ENCODE measurements around the gene TSPYL2. TPM values are rescaled to one million over a fixed set of nuclear protein-coding genes. Genes with fewer than 3 reads are reported as not detected.

The TSPYL2 gene
- total and polyA plus RNA-seq, 2 of the 8 experiments (the other 6 are each of a cell fraction or from before 2014, with no cell fraction given): 13.4 to 13.7 TPM

DNA sequence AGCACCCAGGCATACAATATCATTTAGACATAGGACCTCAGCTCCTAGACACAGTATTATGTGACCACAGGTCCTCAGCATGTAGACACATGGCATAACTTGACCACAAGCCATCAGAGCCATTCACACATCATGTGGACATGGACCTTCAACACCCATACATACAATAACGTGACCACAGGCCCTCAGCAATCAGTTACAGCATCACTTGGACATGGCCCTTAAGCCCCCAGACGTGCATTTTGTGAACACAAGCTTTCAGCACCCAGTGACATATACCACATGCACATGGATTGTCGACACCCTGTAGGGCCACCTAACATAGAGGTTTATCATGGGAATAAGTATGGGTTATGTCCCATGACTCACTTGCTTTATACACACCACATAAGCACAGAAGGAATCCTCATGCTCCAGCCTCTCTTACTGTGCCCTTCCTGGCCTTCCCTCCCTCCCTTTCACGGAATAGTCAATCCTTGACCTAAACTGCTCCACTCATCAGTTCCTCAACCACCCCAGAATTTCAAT, 1.9 kb downstream of the TSPYL2 start:
- Histone ChIP-seq H2BK120ac (replicated peaks; ENCODE audit: low read depth, low read length) (no peak overlapping the region), H3K4ac (replicated peaks; ENCODE audit: insufficient read length, low read depth, low read length) (no peak overlapping the region), H3K18ac (ENCODE audit: extremely low read depth, low read length) (no peak overlapping the region), H4K20me1 (replicated peaks in 1 of 2; ENCODE audit: control insufficient read depth in 1 of 2, insufficient read depth in 2 of 2, low read length in 2 of 2) (peaks cover 0 to 9% of the 10 kb centered on the region in 2 experiments), H2BK12ac (ENCODE audit: low read depth, low read length) (no peak overlapping the region), H2BK20ac (ENCODE audit: low read length) (no peak overlapping the region), H3K36me3 (ENCODE audit: control insufficient read depth in 2 of 4, insufficient read depth in 4 of 4, low read length in 3 of 4) (peaks cover 6 to 32% (median 17%) of the 10 kb centered on the region in 4 experiments; a peak in 7 of 8 replicates), H3K4me2 (ENCODE audit: insufficient read depth in 1 of 2, low read depth in 2 of 2, low read length in 2 of 2) (peak overlapping the region in 1 of 2 experiments; percentile 95; a peak in 1 of 4 replicates), H3K9ac (replicated peaks in 1 of 4; ENCODE audit: extremely low read depth in 1 of 4, low read depth in 3 of 4, low read length in 3 of 4) (no peak overlapping the region), H3K23me2 (ENCODE audit: low read depth, low read length) (peaks cover 4% of the 10 kb centered on the region; the same call in 1 of the 2 replicates), H2BK15ac (ENCODE audit: low read length) (no peak overlapping the region), H3K14ac (ENCODE audit: insufficient read length) (no peak overlapping the region), H3K56ac (replicated peaks; ENCODE audit: insufficient read length, low read depth, low read length) (no peak overlapping the region), H4K8ac (ENCODE audit: extremely low read depth, insufficient read depth, low read length) (no peak overlapping the region), H4K5ac (ENCODE audit: insufficient read length, low read depth, low read length) (no peak overlapping the region), H2AK5ac (ENCODE audit: low read depth, low read length) (no peak overlapping the region), H3K4me1 (replicated peaks in 1 of 4; ENCODE audit: control insufficient read depth in 3 of 4, insufficient read depth in 4 of 4, low read length in 3 of 4) (peaks cover 0 to 2% (median under 1%) of the 10 kb centered on the region in 4 experiments; a peak in 3 of 7 replicates), H3K27ac (ENCODE audit: low read depth, low read length) (no peak overlapping the region), H3K9me3 (ENCODE audit: insufficient read depth in 2 of 2, low read depth in 1 of 2, low read length in 1 of 2) (no peaks in the 10 kb centered on the region), H2AFZ (ENCODE audit: low read length) (no peak overlapping the region), H4K91ac (replicated peaks; ENCODE audit: insufficient read length, low read length) (no peak overlapping the region), H3K79me1 (ENCODE audit: low read depth, low read length) (no peaks in the 10 kb centered on the region; the same call in 1 of the 2 replicates), H2BK5ac (ENCODE audit: low read depth, low read length) (no peak overlapping the region), H3K4me3 (ENCODE audit: extremely low read depth in 1 of 4, insufficient read depth in 2 of 4, low read depth in 3 of 4, low read length in 4 of 4) (no peak overlapping the region), H3K27me3 (replicated peaks in 1 of 4; ENCODE audit: control insufficient read depth in 3 of 4, extremely low read depth in 1 of 4, insufficient read depth in 3 of 4, low read length in 3 of 4) (no peaks in the 10 kb centered on the region), H3K23ac (ENCODE audit: insufficient read length) (no peak overlapping the region), H3K79me2 (ENCODE audit: control insufficient read depth in 1 of 2, insufficient read depth in 2 of 2, low read length in 2 of 2) (peaks cover 0 to 11% of the 10 kb centered on the region in 2 experiments; a peak in 2 of 4 replicates)
- TF ChIP-seq NANOG (IDR thresholded peaks at IDR 0.05; ENCODE audit: insufficient read depth, low read depth, low read length, poor library complexity, severe bottlenecking) (no peak), CEBPB (IDR thresholded peaks at IDR 0.05; ENCODE audit: low read depth, low read length) (no peak), POLR2AphosphoS5 (IDR thresholded peaks at IDR 0.05; ENCODE audit: low read depth, low read length) (0 out of 2 replicates have a peak, but pooled peaks have one; percentile 20), EZH2 (IDR thresholded peaks at IDR 0.05; ENCODE audit: low read depth, low read length, severe bottlenecking) (no peak), SAP30 (IDR thresholded peaks at IDR 0.05; ENCODE audit: insufficient read depth, insufficient replicate concordance, low read length) (no peak), RAD21 (IDR thresholded peaks at IDR 0.05 in 1 of 2, conservative IDR thresholded peaks at IDR 0.05 in 1 of 2; ENCODE audit: low read depth in 2 of 2, low read length in 2 of 2) (no peak), JUND (IDR thresholded peaks at IDR 0.05; ENCODE audit: low read length) (no peak), SP1 (IDR thresholded peaks at IDR 0.05; ENCODE audit: low read depth, low read length) (no peak)
- ChIA-PET POLR2A (ENCODE audit: partially characterized antibody) (no interaction called here), CTCF (ENCODE audit: partially characterized antibody) (no interaction called here)
- DNase-seq (ENCODE audit: low read depth in 1 of 2, low spot score in 2 of 2) (no peak), FAIRE-seq (no peak)
- WGBS, 2 experiments (ENCODE audit: extremely low coverage in 1 of 2, insufficient coverage in 1 of 2, insufficient read length in 1 of 2, insufficient replicate concordance in 2 of 2, low coverage in 1 of 2, low lambda C conversion rate in 2 of 2, missing lambda C conversion rate in 1 of 2): 97% methylated on average over 4 of the region's 4 CpGs; no CpG with 5 or more reads in 1 of the 2 experiments
